Vagina (tissue), 2 donors: ENCODE results near the gene KLHL22. TPM values are rescaled to one million over a fixed set of nuclear protein-coding genes. Genes with fewer than 3 reads are reported as not detected.

Experiments
- DNase-seq, 2 donors: peaks; one replicate each; pipeline ENCODE4 v3.0.0-alpha.2; 2017; ENCODE audit errors: extremely low spot score in 2 of 2
- H3K27ac ChIP-seq: fragments of 200-600 bp; sonication (generic); one replicate; pipeline ENCODE4 v1.5.1; 2019
- H3K27me3 ChIP-seq: fragments of 200-600 bp; sonication (generic); one replicate; pipeline ENCODE4 v1.5.1; 2019
- H3K36me3 ChIP-seq, 2 donors: fragments of 200-600 bp; sonication (generic); one replicate each; pipeline ENCODE4 v1.5.1; 2017 to 2019
- H3K4me1 ChIP-seq: fragments of 200-600 bp; sonication (generic); one replicate; pipeline ENCODE4 v1.5.1; 2019
- H3K4me3 ChIP-seq, 2 donors: fragments of 200-600 bp; sonication (generic); 1 replicate in 1 of 2; 2 replicates in 1 of 2; pipeline ENCODE4 v1.5.1; 2016 to 2019
- H3K9me3 ChIP-seq: fragments of 200-600 bp; sonication (generic); one replicate; pipeline ENCODE4 v1.5.1; 2019
- CTCF ChIP-seq, 3 experiments: fragments of 450-650 bp in 2 of 3; fragments of 200-600 bp in 1 of 3; sonication (generic) in 1 of 3; IDR thresholded peaks; one replicate each; pipeline ENCODE4 v1.5.1; 2017 to 2019; ENCODE audit warnings: antibody characterized with exemption in 3 of 3, mild to moderate bottlenecking in 2 of 3, moderate library complexity in 2 of 3
- POLR2A ChIP-seq, 2 donors: fragments of 450-650 bp; IDR thresholded peaks; one replicate each; pipeline ENCODE4 v1.6.1; 2017; ENCODE audit warnings: antibody characterized with exemption in 2 of 2, mild to moderate bottlenecking in 2 of 2, moderate library complexity in 2 of 2
- POLR2AphosphoS5 ChIP-seq, 2 donors: sonication (generic); formaldehyde crosslinking; IDR thresholded peaks; one replicate each; pipeline ENCODE4 v1.9.0; 2017; ENCODE audit warnings: antibody characterized with exemption in 2 of 2, mild to moderate bottlenecking in 2 of 2, low read depth in 1 of 2; ENCODE audit not compliant: insufficient read depth in 1 of 2
- intact Hi-C: fragments of 100-400 bp; cut with DNase I; formaldehyde crosslinking; loops from one replicate; pipeline ENCODE4 v1.15.1; 2023
- total RNA-seq: library from RNA; depleted of rRNA; stranded (reverse); fragments of >200 nt; gene quantifications from one replicate; pipeline ENCODE4 v1.2.3, GENCODE V29; 2016

KLHL22 gene
- total RNA-seq, 1 donor from 2014 or later = 20.1 TPM

GRCh38 chr22:20463324-20464095, 32.1 kb downstream of the KLHL22 start:
- intact Hi-C loops = loop anchor here (10.0 kb wide), 1 partner anchor 59 kb away; no protein-coding TSS in a partner anchor

GRCh38 chr22:20459862-20460261, 35.7 kb downstream of the KLHL22 start:
- Histone ChIP-seq H3K27me3 (no peaks in the 10 kb centered on the region), H3K27ac (no peak overlapping the region), H3K9me3 (no peaks in the 10 kb centered on the region), H3K4me3 (no peak overlapping the region), H3K4me1 (peaks cover 9% of the 10 kb centered on the region), H3K36me3 (peaks cover 0 to 7% of the 10 kb centered on the region in 2 donors)
- DNase-seq = no peak
- intact Hi-C loops = loop anchor here (5.0 to 10.0 kb wide), 2 partner anchors 38 to 55 kb away; no protein-coding TSS in a partner anchor
- TF ChIP-seq POLR2AphosphoS5 (IDR thresholded peaks at IDR 0.05; ENCODE audit: insufficient read depth in 1 of 2, low read depth in 1 of 2) (no peak), CTCF (IDR thresholded peaks at IDR 0.05) (no peak), POLR2A (IDR thresholded peaks at IDR 0.05) (no peak)

More at GRCh38 chr22:20463324-20464095, 32.1 kb downstream of the KLHL22 start:
- Histone ChIP-seq H3K27ac (peak overlapping the region; percentile 33), H3K4me3 (no peak overlapping the region), H3K36me3 (no peaks in the 10 kb centered on the region), H3K4me1 (peaks cover 9% of the 10 kb centered on the region), H3K9me3 (no peaks in the 10 kb centered on the region), H3K27me3 (no peaks in the 10 kb centered on the region)
- no peak for DNase-seq
- no peak for TF ChIP-seq CTCF (IDR thresholded peaks at IDR 0.05)
- TF ChIP-seq POLR2A (IDR thresholded peaks at IDR 0.05) = no peak
- TF ChIP-seq POLR2AphosphoS5 (IDR thresholded peaks at IDR 0.05; ENCODE audit: insufficient read depth in 1 of 2, low read depth in 1 of 2) = no peak

- peaks cover 0 to 7% of the 10 kb centered on the region in 2 donors for H3K36me3 ChIP-seq
- DNase-seq = no peak
- H3K9me3 ChIP-seq = no peaks in the 10 kb centered on the region
- no peak overlapping the region for H3K4me3 ChIP-seq
- TF ChIP-seq POLR2AphosphoS5 (IDR thresholded peaks at IDR 0.05; ENCODE audit: insufficient read depth in 1 of 2, low read depth in 1 of 2) (no peak), POLR2A (IDR thresholded peaks at IDR 0.05) (no peak), CTCF (IDR thresholded peaks at IDR 0.05) (no peak)
- peaks cover 9% of the 10 kb centered on the region for H3K4me1 ChIP-seq
- intact Hi-C loops = loop anchor here (5.0 kb wide), 1 partner anchor 37 kb away; no protein-coding TSS in a partner anchor
- no peaks in the 10 kb centered on the region for H3K27me3 ChIP-seq
- H3K27ac ChIP-seq = no peak overlapping the region
Measured at GRCh38 chr22:20459152-20459542, 36.4 kb downstream of the KLHL22 start.

- intact Hi-C loops = loop anchor here (5.0 kb wide), 1 partner anchor 36 kb away; no protein-coding TSS in a partner anchor
- no peak overlapping the region for H3K27ac ChIP-seq
- no peak for DNase-seq
- H3K27me3 ChIP-seq = no peaks in the 10 kb centered on the region
- no peak overlapping the region for H3K4me3 ChIP-seq
- peaks cover 0 to 7% of the 10 kb centered on the region in 2 donors for H3K36me3 ChIP-seq
- TF ChIP-seq POLR2AphosphoS5 (IDR thresholded peaks at IDR 0.05; ENCODE audit: insufficient read depth in 1 of 2, low read depth in 1 of 2) (no peak), POLR2A (IDR thresholded peaks at IDR 0.05) (no peak), CTCF (IDR thresholded peaks at IDR 0.05) (no peak)
- no peaks in the 10 kb centered on the region for H3K9me3 ChIP-seq
- peaks cover 5% of the 10 kb centered on the region for H3K4me1 ChIP-seq
Measured at GRCh38 chr22:20458530-20459151, 37.0 kb downstream of the KLHL22 start.
